Mucosa of descending colon (tissue), 3 donors: ENCODE results near the gene PRDM15. TPM values are rescaled to one million over a fixed set of nuclear protein-coding genes. Genes with fewer than 3 reads are reported as not detected.

Source experiments
- ATAC-seq: fragments of 200-7000 bp; cut with Tn5 transposase; one replicate; pipeline ENCODE4 v1.9.1; 2020; ENCODE audit warnings: mild to moderate bottlenecking, moderate library complexity
- DNase-seq, 3 donors: peaks; one replicate each; pipeline ENCODE4 v3.0.0-alpha.2; 2020
- H3K36me3 ChIP-seq: fragments of 200-600 bp; one replicate; pipeline ENCODE4 v1.8.0; 2021; ENCODE audit warnings: low read depth, mild to moderate bottlenecking
- H3K4me1 ChIP-seq: fragments of 200-600 bp; one replicate; pipeline ENCODE4 v1.8.0; 2021; ENCODE audit warnings: low read depth, mild to moderate bottlenecking
- H3K4me3 ChIP-seq: fragments of 200-600 bp; one replicate; pipeline ENCODE4 v1.8.0; 2021; ENCODE audit warnings: mild to moderate bottlenecking
- H3K9me3 ChIP-seq: fragments of 200-600 bp; one replicate; pipeline ENCODE4 v1.8.0; 2021; ENCODE audit warnings: mild to moderate bottlenecking
- CTCF ChIP-seq: fragments of 200-600 bp; IDR thresholded peaks from one replicate; pipeline ENCODE4 v1.8.0; 2022; ENCODE audit warnings: antibody characterized with exemption, mild to moderate bottlenecking
- intact Hi-C, 2 donors: fragments of 100-400 bp; cut with DNase I in 1 of 2; cut with micrococcal nuclease in 1 of 2; formaldehyde crosslinking; loops; one replicate each; pipeline versions ENCODE4 v1.11.0 to v1.11.1; 2022; cut with DNase I, micrococcal nuclease
- total RNA-seq, 3 donors: library from RNA; stranded (reverse); fragmentation: NEBNext Ultra II Directional in 2 of 3; extraction: Animal tissue kit (Norgen Biotek cat#: 25700) in 2 of 3; gene quantifications; one replicate each; pipeline versions ENCODE4 v1.2.1 to v1.2.4, GENCODE V29; 2021 to 2023
- donor health status: DM: no; HTN: no; CAD: no; lungs with moderate emphysema.
- donor health status: DM: no; HTN: no; CAD: no.
- donor health status: DM: no; HTN: yes; CAD: no.

PRDM15 gene
- total RNA-seq, 3 donors from 2014 or later: 7.4 to 10.3 (median 8.3) TPM

- no peak for ATAC-seq
- intact Hi-C loops: no loop called here
- peak in 1 of 3 donors; percentile 2 for DNase-seq
- H3K36me3 ChIP-seq: no peaks in the 10 kb centered on the region
- no peaks in the 10 kb centered on the region for H3K9me3 ChIP-seq
- no peak overlapping the region for H3K4me3 ChIP-seq
- TF ChIP-seq CTCF: no peak
- H3K4me1 ChIP-seq: no peaks in the 10 kb centered on the region
Observed at GRCh38 chr21:41824466-41825207, 54.5 kb downstream of the PRDM15 start.

GRCh38 chr21:41823906-41824305 is 55.2 kb downstream of the PRDM15 start:
- TF ChIP-seq CTCF: no peak
- intact Hi-C loops: no loop called here
- Histone ChIP-seq H3K36me3 (no peaks in the 10 kb centered on the region), H3K9me3 (no peaks in the 10 kb centered on the region), H3K4me1 (no peaks in the 10 kb centered on the region), H3K4me3 (no peak overlapping the region)
- ATAC-seq (no peak), DNase-seq (peak in 1 of 3 donors; percentile 7)

- intact Hi-C loops: no loop called here
- H3K4me1 ChIP-seq: no peaks in the 10 kb centered on the region
- H3K36me3 ChIP-seq: no peaks in the 10 kb centered on the region
- TF ChIP-seq CTCF: no peak
- DNase-seq (peak in 1 of 3 donors; percentile 5), ATAC-seq (no peak)
- no peaks in the 10 kb centered on the region for H3K9me3 ChIP-seq
- no peak overlapping the region for H3K4me3 ChIP-seq
Observed at GRCh38 chr21:41823166-41823565, 56.0 kb downstream of the PRDM15 start.

GRCh38 chr21:41821756-41822431 is 57.2 kb downstream of the PRDM15 start:
- H3K36me3 ChIP-seq: no peaks in the 10 kb centered on the region
- peak in 1 of 3 donors; percentile 13 for DNase-seq
- TF ChIP-seq CTCF: no peak

GRCh38 chr21:41821081-41821755 is 57.9 kb downstream of the PRDM15 start:
- no peaks in the 10 kb centered on the region for H3K36me3 ChIP-seq
- ATAC-seq (no peak), DNase-seq (peak in 1 of 3 donors; percentile 13)
- H3K4me3 ChIP-seq: no peak overlapping the region
- intact Hi-C loops: no loop called here
- peaks cover 2% of the 10 kb centered on the region for H3K4me1 ChIP-seq
- no peak for TF ChIP-seq CTCF
- no peaks in the 10 kb centered on the region for H3K9me3 ChIP-seq

More at GRCh38 chr21:41821756-41822431, 57.2 kb downstream of the PRDM15 start:
- intact Hi-C loops: no loop called here
- ATAC-seq: no peak
- Histone ChIP-seq H3K4me1 (no peaks in the 10 kb centered on the region), H3K9me3 (no peaks in the 10 kb centered on the region), H3K4me3 (no peak overlapping the region)
